Liver (tissue), 3 donors: Measurements from ENCODE around the gene AQP12A.

Source experiments
- EGR1 ChIP-seq, 2 donors: IDR thresholded peaks; 2 replicates each; pipeline ENCODE4 v1.6.1; 2016 to 2018; ENCODE audit warnings: antibody characterized with exemption in 2 of 2, low read depth in 2 of 2
- FOXA1 ChIP-seq: IDR thresholded peaks from 2 replicates; pipeline ENCODE4 v1.6.1; 2016; ENCODE audit warnings: antibody characterized with exemption
- GABPA ChIP-seq, 2 donors: IDR thresholded peaks in 1 of 2; conservative IDR thresholded peaks in 1 of 2; 2 replicates each; pipeline ENCODE4 v1.6.1; 2016; ENCODE audit warnings: antibody characterized with exemption in 2 of 2, mild to moderate bottlenecking in 1 of 2, moderate library complexity in 1 of 2
- HNF4G ChIP-seq: IDR thresholded peaks from 2 replicates; pipeline ENCODE4 v1.6.1; 2016; ENCODE audit warnings: antibody characterized with exemption
- JUND ChIP-seq, 2 donors: IDR thresholded peaks; 2 replicates each; pipeline ENCODE4 v1.6.1; 2016; ENCODE audit warnings: antibody characterized with exemption in 2 of 2
- RAD21 ChIP-seq, 2 donors: IDR thresholded peaks; 2 replicates each; pipeline ENCODE4 v1.6.1; 2016; ENCODE audit warnings: antibody characterized with exemption in 2 of 2, mild to moderate bottlenecking in 2 of 2
- REST ChIP-seq: IDR thresholded peaks from 2 replicates; pipeline ENCODE4 v1.6.1; 2016; ENCODE audit warnings: antibody characterized with exemption, mild to moderate bottlenecking
- SP1 ChIP-seq: IDR thresholded peaks from 2 replicates; pipeline ENCODE4 v1.6.1; 2018; ENCODE audit warnings: antibody characterized with exemption, mild to moderate bottlenecking
- TAF1 ChIP-seq: conservative IDR thresholded peaks from 2 replicates; pipeline ENCODE4 v1.6.1; 2016; ENCODE audit warnings: antibody characterized with exemption, mild to moderate bottlenecking
- YY1 ChIP-seq: IDR thresholded peaks from 2 replicates; pipeline ENCODE4 v1.6.1; 2016; ENCODE audit warnings: antibody characterized with exemption, mild to moderate bottlenecking
- TF ChIP-seq, protein P1 (sequence below): fragments of 150-350 bp; IDR thresholded peaks from 2 replicates; pipeline ENCODE4 v1.5.1; 2017; ENCODE audit warnings: improper control_type of control experiment, low read depth, low read length; ENCODE audit not compliant: missing input control
- TF ChIP-seq, protein P2 (sequence below): IDR thresholded peaks from 2 replicates; pipeline ENCODE4 v1.6.1; 2016; ENCODE audit warnings: antibody characterized with exemption
- TF ChIP-seq, protein P3 (sequence below): IDR thresholded peaks from 2 replicates; pipeline ENCODE4 v1.6.1; 2016; ENCODE audit warnings: antibody characterized with exemption
- donor health status: healthy.
- donor health status: healthy.

DNA sequence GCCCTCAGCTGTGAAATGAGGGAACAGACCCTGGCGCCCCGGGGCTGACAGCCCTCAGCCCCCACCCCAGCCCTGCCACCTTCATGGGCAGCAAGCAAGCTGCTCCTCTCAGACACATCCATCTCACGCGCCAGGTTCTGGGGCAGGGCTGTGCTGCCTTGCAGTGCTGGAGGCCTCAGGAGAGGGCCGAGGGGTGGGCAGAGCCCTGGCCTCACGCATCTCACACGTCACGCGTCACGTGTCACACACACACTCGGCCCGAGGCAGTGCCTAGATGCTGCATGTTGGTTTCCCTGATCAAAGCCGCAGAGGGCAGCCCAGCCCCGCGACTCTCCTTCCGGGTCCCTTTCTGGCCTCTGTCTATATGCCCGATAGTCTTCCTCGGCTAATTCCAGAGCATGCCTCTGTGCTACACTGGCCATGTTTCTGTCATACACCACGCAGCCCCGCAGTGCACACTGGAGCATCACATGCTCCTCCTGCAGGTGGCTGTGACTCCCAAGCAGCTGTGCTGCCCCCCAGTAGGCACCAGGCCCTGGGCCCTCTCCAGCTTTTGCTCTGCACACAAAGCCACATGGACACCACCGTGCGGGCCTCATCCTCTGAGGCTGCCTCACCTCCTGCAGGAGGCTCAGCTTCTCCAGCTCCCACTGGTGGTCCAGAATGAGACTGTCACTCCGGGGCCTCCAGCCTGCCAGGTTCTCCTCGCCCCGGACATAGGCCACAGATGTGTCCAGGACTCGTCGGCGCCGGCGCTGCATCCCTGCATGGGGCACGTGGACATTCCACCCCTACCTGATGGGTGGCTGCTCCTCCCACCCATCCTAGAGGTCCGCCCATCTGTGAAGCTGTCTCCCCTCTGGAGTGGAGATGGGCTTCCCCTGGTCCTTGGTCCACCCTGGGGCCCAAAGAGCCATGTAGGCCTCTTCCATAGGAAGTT is 31.4 kb downstream of the AQP12A start:
- TF ChIP-seq RAD21 (IDR thresholded peaks at IDR 0.05): no peak
- TF ChIP-seq, protein P1, sequence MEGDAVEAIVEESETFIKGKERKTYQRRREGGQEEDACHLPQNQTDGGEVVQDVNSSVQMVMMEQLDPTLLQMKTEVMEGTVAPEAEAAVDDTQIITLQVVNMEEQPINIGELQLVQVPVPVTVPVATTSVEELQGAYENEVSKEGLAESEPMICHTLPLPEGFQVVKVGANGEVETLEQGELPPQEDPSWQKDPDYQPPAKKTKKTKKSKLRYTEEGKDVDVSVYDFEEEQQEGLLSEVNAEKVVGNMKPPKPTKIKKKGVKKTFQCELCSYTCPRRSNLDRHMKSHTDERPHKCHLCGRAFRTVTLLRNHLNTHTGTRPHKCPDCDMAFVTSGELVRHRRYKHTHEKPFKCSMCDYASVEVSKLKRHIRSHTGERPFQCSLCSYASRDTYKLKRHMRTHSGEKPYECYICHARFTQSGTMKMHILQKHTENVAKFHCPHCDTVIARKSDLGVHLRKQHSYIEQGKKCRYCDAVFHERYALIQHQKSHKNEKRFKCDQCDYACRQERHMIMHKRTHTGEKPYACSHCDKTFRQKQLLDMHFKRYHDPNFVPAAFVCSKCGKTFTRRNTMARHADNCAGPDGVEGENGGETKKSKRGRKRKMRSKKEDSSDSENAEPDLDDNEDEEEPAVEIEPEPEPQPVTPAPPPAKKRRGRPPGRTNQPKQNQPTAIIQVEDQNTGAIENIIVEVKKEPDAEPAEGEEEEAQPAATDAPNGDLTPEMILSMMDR: no peak
- TF ChIP-seq TAF1: no peak
- TF ChIP-seq EGR1 (IDR thresholded peaks at IDR 0.05; ENCODE audit: low read depth in 2 of 2): no peak
- TF ChIP-seq JUND (IDR thresholded peaks at IDR 0.05): no peak
- TF ChIP-seq, protein P2, sequence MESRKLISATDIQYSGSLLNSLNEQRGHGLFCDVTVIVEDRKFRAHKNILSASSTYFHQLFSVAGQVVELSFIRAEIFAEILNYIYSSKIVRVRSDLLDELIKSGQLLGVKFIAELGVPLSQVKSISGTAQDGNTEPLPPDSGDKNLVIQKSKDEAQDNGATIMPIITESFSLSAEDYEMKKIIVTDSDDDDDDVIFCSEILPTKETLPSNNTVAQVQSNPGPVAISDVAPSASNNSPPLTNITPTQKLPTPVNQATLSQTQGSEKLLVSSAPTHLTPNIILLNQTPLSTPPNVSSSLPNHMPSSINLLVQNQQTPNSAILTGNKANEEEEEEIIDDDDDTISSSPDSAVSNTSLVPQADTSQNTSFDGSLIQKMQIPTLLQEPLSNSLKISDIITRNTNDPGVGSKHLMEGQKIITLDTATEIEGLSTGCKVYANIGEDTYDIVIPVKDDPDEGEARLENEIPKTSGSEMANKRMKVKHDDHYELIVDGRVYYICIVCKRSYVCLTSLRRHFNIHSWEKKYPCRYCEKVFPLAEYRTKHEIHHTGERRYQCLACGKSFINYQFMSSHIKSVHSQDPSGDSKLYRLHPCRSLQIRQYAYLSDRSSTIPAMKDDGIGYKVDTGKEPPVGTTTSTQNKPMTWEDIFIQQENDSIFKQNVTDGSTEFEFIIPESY: no peak
- TF ChIP-seq, protein P3, sequence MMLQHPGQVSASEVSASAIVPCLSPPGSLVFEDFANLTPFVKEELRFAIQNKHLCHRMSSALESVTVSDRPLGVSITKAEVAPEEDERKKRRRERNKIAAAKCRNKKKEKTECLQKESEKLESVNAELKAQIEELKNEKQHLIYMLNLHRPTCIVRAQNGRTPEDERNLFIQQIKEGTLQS: no peak
- no peak for TF ChIP-seq REST
- no peak for TF ChIP-seq SP1
- TF ChIP-seq GABPA (IDR thresholded peaks at IDR 0.05 in 1 of 2, conservative IDR thresholded peaks at IDR 0.05 in 1 of 2): no peak
- TF ChIP-seq YY1: no peak
- TF ChIP-seq HNF4G: no peak
- no peak for TF ChIP-seq FOXA1
